ENCODE measurements around the gene STXBP5.

Gene STXBP5

DNA sequence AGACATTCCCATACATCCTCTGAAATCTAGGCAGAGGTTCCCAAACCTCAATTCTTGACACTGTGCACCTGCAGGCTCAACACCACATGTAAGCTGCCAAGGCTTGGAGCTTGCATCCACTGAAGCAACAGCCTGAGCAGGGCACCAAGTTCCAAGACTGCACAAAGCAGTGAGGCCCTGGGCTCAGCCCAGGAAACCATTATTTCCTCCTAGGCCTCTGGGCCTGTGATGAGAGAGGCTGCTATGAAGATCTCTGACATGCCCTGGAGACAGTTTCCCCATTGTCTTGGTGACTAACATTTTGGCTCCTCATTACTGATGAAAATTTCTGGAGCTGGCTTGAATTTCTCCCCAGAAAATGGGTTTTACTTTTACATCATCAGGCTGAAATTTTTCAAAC is 196.8 kb downstream of the STXBP5 start:
- no peak for DNase-seq (ENCODE audit: low read depth)
- TF ChIP-seq, protein P1, sequence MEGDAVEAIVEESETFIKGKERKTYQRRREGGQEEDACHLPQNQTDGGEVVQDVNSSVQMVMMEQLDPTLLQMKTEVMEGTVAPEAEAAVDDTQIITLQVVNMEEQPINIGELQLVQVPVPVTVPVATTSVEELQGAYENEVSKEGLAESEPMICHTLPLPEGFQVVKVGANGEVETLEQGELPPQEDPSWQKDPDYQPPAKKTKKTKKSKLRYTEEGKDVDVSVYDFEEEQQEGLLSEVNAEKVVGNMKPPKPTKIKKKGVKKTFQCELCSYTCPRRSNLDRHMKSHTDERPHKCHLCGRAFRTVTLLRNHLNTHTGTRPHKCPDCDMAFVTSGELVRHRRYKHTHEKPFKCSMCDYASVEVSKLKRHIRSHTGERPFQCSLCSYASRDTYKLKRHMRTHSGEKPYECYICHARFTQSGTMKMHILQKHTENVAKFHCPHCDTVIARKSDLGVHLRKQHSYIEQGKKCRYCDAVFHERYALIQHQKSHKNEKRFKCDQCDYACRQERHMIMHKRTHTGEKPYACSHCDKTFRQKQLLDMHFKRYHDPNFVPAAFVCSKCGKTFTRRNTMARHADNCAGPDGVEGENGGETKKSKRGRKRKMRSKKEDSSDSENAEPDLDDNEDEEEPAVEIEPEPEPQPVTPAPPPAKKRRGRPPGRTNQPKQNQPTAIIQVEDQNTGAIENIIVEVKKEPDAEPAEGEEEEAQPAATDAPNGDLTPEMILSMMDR (conservative IDR thresholded peaks at IDR 0.05; ENCODE audit: low read length), result no peak
- H3K4me3 ChIP-seq (ENCODE audit: low read length), result no peak overlapping the region

DNA sequence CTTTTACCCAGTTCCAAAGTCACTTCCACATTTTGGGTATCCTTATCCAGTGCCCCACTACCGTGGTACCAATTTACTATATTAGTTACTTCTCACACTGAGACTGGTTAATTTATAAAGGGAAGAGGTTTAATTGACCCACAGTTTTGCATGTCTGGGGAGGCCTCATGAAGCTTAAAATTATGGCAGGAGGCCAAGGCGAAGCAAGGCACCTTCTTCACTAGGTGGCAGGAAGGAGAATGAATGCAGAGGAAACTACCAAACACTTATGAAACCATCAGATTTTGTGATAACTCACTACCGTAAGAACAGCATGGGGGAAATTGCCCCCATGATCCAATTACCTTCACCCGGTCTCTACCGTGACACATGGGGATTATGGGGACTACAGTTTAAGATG is 197.6 kb downstream of the STXBP5 start:
- TF ChIP-seq, protein P1 (conservative IDR thresholded peaks at IDR 0.05; ENCODE audit: low read length), result no peak

DNA sequence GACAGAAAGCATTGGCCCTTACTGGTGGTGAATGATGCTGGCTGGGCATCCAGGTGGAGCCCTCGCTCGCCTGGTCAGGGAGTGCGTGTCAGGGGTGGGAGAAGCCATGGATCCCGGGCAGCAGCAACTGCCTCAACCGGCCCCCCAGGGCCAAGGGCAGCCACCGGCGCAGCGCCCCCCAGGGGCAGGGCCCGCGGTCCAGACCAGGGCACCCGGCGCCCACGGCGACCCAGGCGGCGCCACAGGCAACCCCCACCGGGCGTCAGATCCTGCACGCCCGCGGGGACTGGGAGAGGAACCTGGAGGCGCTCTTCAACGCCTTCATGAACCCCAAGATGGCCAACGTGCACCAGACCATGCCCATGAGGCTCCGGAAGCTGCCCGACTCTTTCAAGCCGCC is 202.6 kb downstream of the STXBP5 start:
- no peak for DNase-seq (ENCODE audit: low read depth)
- H3K4me3 ChIP-seq (ENCODE audit: low read length), result no peak overlapping the region
- TF ChIP-seq, protein P1 (conservative IDR thresholded peaks at IDR 0.05; ENCODE audit: low read length), result no peak

More for the DNA sequence above, 197.6 kb downstream of the STXBP5 start:
- DNase-seq (ENCODE audit: low read depth), result no peak
- H3K4me3 ChIP-seq (ENCODE audit: low read length), result no peak overlapping the region

DNA sequence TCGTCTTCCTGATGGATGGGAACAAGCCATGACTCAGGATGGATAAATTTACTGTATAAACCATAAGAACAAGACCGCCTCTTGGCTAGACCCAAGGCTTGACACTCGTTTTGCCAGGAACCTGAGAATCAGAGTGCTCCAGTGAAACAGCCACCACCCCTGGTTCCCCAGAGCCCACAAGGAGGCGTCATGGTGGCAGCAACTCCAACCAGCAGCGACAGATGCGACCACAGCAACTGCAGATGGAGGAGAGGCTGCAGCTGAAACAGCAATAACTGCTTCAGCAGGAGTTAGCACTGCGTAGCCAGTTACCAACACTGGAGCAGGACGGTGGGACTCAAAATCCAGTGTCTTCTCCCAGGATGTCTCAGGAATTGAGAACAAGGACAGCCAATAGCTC is 203.4 kb downstream of the STXBP5 start:
- TF ChIP-seq, protein P1 (conservative IDR thresholded peaks at IDR 0.05; ENCODE audit: low read length), result no peak
- no peak for DNase-seq (ENCODE audit: low read depth)

DNA sequence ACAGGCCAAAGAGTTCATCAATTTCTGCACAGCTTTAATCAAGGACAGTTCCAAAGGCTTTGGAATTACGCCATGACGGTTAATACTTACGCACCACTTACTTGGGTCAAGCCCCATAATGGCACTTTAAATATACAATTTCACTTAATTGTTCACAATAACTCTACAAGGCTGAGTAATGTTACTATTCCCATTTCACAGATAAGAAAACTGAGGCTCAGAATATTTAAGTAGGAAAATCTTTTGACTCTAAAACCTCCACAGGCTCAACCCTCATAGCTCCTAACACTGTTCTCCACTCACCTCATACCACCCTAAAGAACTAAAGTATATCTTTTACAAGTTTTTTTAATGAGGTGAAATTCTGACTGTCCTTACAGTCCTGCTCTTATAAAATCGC is 212.4 kb downstream of the STXBP5 start:
- no peak for DNase-seq (ENCODE audit: low read depth)
- H3K4me3 ChIP-seq (ENCODE audit: low read length), result no peak overlapping the region
- TF ChIP-seq, protein P1 (conservative IDR thresholded peaks at IDR 0.05; ENCODE audit: low read length), result no peak

More for the DNA sequence above, 203.4 kb downstream of the STXBP5 start:
- H3K4me3 ChIP-seq (ENCODE audit: low read length), result no peak overlapping the region

DNA sequence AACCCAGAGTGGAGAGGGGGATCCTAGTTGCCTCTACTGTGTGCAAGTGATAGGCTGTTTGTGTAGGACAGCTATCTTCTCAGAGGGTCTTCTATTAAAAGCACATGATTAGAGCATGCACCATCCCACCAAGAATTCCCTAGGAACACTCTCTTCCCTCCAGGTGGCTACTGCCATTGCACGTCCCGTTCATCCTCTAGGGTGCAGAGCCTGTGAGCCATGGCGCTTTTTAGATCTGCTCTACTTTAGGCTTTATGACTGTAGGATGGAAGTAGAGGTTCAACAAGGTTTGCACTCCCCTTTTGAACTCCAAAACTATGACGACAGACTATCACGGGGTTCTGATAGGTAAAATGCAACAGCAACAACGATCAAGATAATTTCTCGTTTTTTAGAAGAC is 213.7 kb downstream of the STXBP5 start:
- H3K4me3 ChIP-seq (ENCODE audit: low read length), result no peak overlapping the region
- TF ChIP-seq, protein P1 (conservative IDR thresholded peaks at IDR 0.05; ENCODE audit: low read length), result no peak
- DNase-seq (ENCODE audit: low read depth), result no peak

DNA sequence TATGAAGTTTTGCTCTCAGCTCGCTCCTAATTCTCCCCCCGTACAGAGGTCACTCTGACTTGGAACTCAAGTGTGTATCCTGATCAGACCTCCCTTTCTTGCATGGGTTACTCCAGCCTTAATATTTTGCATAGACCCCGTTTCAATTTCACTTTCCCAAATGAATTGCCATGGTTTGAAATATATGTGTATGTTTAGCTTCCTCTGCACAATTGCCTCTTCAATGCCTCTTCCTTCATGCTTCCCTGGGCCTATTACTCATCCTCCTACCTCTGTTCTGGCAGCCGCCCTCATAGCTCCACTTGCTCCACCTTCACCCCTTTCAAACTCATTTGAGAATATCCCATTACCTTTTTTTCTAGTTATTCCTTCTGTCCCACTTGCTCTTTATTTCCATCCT is 214.3 kb downstream of the STXBP5 start:
- TF ChIP-seq, protein P1 (conservative IDR thresholded peaks at IDR 0.05; ENCODE audit: low read length), result no peak
- no peak for DNase-seq (ENCODE audit: low read depth)
- H3K4me3 ChIP-seq (ENCODE audit: low read length), result no peak overlapping the region

All from AG10803 (cell line).